Activated CD4-positive, alpha-beta T cell treated with anti-CD3 and anti-CD28 coated beads, Interleukin-2, amount 50 U/mL, for 24 hours (primary cell): ENCODE results near the gene CATSPERB.
"Not testable (repeated sequence)": the region's sequence is repeated elsewhere in the genome, so short reads cannot be mapped to it uniquely, and the experiment has no call there.

Experiments
- DNase-seq, 2 donors: peaks; one replicate each; pipeline ENCODE4 v3.0.0-alpha.2; 2020; ENCODE audit warnings: low read depth in 1 of 2, low spot score in 1 of 2

CATSPERB gene

GRCh38 chr14:91582761-91583160 lies 149.1 kb downstream of the CATSPERB start:
- DNase-seq = no peak

DNA sequence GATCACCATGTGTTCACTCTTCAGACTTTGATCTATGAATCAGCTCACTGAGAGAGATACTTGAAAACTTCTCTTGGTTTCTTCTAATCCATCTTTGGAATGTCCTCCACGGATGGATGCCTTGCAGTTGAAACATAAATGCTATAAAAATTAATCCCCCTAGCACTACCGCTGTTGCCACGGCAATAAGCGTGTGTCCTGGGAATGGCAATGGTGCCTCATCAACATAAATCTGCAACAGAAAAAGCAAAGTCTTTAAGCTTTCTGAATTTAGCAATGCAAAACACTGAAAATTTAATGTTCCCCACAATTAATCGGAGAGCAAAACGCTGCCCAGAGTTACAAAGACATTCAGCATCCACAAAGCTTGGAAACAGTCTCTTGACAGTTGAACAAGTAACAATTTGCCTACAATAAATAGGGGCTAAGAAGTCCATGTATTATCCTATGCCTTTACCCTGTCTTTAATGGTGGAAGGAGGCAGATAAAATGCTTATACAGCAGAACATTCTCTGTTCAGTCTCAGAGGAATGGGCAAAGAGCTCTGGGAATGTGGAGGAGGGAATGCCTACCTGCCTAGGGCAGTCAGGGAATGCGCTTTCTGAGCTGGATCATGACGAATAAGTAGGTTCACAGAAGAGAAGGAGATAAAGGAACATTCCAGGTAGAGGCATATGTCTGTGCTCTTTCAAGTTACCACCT lies 150.9 kb downstream of the CATSPERB start:
- no peak for DNase-seq

- no peak for DNase-seq
These were observed 154.2 kb downstream of the CATSPERB start for GRCh38 chr14:91577632-91578233.

DNA sequence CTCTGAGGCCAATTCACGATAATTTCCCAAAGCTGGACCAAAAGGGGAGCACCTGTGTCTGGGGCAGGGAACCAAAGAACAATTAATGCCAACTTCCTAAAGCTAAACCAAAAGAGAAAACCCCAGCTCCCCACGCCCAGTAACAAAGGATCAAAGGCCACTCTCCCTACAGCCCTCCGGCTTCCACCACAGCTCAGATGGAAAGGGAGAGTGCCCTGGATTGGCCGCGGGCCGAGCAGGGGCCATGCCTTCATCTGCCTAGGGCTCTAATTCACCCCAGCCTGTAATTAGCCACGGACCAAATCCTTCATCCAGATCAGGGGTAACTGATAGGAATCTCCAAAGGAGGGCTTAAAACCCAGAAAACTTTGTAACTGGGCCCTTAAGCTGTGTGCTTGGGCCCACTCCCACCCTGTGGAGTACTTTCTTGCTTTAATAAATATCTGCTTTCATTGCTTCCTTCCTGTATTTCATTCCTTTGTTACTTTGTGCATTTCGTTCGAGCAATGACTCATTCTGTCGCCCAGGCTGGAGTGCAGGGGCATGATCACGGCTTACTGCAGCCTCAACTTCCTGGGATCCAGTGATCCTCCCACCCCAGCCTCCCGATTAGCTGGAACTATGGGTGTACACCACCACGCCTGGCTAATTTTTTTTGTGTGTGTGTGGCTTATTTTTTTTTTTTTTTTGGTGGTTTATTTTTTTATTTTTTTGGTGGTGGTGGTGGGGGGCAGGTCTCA lies 156.2 kb downstream of the CATSPERB start:
- no peak for DNase-seq

- peak; percentile 77 to 85 for DNase-seq
These were observed 157.7 kb downstream of the CATSPERB start for GRCh38 chr14:91573894-91574837.

DNA sequence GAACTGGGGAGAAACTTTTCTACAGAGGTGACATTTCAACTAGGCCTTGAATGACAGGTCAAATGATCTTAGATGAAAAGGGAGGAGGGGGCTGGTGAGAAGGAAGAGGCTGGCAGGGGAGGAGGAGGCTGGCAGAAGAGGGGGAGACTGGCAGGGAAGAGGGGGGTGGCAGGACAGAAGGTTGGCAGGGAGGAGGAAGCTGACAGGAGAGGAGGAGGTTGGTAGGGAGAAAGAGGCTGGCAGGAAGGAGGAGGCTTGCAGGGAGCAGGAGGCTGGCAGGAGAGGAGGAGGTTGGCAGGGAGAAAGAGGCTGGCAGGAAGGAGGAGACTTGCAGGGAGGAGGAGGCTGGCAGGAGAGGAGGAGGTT lies 158.4 kb downstream of the CATSPERB start:
- DNase-seq = no peak

DNA sequence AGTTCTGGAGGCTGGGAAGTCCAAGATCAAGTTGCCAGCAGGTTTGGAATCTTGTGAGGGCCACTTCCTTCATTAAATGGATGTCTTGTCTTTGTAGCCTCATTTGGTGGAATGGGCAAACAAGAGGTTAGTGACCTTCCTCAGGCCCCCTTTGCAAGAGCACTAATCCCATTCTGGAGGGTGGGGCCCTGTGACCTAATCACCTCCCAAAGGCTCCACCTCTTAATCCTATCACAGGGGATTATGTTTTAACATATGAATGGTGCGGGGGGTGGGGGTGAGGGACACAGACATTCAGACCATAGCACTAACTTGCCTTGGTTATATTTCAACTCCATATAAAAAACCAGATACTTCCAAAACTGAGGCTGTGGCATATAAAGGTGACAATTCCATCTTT lies 161.9 kb downstream of the CATSPERB start:
- no peak for DNase-seq

DNA sequence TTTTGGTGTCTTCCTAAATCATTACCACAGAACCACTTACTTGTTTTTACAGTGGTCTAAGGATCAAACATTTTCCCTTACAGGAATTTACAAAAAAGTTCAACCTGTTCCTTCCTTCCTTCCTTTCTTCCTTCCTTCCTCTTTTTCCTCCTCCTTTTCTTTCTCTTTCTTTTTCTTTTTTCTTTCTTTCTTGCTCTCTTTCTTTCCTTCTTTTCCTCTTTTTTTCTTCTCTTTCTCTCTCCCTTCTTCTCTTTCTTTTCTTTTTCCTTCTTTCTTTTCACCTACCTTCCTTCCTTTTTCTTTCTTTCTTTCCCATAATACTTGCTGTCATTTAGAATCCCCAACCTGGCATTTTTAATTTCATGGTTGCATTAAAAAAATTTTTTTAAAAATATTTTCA lies 162.6 kb downstream of the CATSPERB start:
- DNase-seq = no peak

DNA sequence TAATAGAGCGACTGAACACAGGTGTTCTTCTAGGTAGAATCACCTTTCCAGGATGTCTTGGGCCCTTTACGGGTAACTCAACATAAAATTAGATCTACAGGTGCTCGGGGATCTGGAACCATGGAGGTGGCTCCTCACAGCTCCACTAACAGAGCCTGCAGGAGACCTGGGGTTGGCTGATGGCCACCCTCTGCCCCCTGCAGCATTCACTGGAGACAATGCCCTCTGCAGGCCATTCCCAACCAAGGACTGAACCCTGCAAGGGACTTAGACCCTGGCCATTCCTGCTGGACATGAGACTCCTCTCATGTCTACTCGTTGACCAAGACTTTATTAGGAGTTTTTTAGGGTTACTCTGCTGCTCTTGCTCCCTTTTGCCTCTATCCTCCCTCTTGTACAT lies 163.3 kb downstream of the CATSPERB start:
- no peak for DNase-seq

GRCh38 chr14:91567827-91568226 lies 164.1 kb downstream of the CATSPERB start:
- not testable (repeated sequence) for DNase-seq

- DNase-seq = no peak
These were observed 176.4 kb downstream of the CATSPERB start for GRCh38 chr14:91555531-91555930.

GRCh38 chr14:91554535-91555332 lies 177.2 kb downstream of the CATSPERB start:
- no peak for DNase-seq

DNA sequence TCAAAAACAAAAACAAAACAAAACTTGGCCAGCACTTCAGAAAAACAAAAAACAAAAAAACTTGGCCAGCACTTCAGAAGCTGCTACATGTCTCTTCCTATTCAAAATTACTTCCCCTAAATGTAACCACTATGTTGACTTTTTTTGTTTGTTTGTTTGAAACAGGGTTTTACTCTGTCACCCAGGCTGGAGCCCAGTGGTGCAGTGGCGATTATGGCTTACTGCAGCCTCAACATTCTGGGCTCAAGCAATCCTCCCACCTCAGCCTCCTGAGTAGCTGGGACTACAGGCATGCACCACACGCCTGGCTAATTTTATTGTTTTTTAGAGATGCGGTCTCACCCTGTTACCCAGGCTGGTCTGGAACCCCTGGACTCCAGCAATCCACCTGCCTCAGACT lies 183.8 kb downstream of the CATSPERB start:
- no peak for DNase-seq

- no peak for DNase-seq
These were observed 185.8 kb downstream of the CATSPERB start for GRCh38 chr14:91545946-91546716.

GRCh38 chr14:91545204-91545603 lies 186.7 kb downstream of the CATSPERB start:
- no peak for DNase-seq

- DNase-seq = no peak
These were observed 195.6 kb downstream of the CATSPERB start for GRCh38 chr14:91536327-91536726.

GRCh38 chr14:91534059-91534458 lies 197.8 kb downstream of the CATSPERB start:
- not testable (repeated sequence) for DNase-seq

DNA sequence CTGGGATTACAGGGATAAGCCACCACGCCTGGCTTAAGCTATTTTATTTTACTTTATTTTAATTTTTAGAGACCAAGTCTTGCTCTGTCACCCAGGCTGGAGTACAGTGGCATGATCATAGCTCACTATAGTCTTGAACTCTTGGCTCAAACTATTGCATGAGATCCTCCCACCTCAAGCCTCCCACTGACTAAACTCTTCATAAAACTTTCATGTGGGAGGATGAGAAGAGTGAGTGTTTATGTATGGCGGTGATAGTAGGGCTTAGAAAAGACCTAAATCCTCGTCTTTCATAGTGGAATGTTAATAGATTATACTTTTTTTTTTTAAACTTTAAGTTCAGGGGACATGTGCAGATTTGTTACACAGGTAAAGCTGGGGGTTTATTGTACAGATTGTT lies 198.3 kb downstream of the CATSPERB start:
- no peak for DNase-seq
